ENCODE measurements around the gene METAP1D. TPM values are rescaled to one million over a fixed set of nuclear protein-coding genes. Genes with fewer than 3 reads are reported as not detected.
"Not testable (repeated sequence)": the region's sequence is repeated elsewhere in the genome, so short reads cannot be mapped to it uniquely, and the experiment has no call there.

Gene METAP1D
- total RNA-seq, 1 experiment from 2014 or later = 6.8 TPM

GRCh38 chr2:172048508-172049503 lies 49.1 kb downstream of the METAP1D start:
- DNase-seq (ENCODE audit: low read depth) = no peak

- DNase-seq (ENCODE audit: low read depth) = no peak
Observed at GRCh38 chr2:172049567-172050120, 49.9 kb downstream of the METAP1D start.

GRCh38 chr2:172050479-172051125 lies 50.8 kb downstream of the METAP1D start:
- DNase-seq (ENCODE audit: low read depth) = no peak

- DNase-seq (ENCODE audit: low read depth) = peak; percentile 16
Observed at GRCh38 chr2:172052000-172052983, 52.5 kb downstream of the METAP1D start.

GRCh38 chr2:172053486-172053885 lies 53.7 kb downstream of the METAP1D start:
- DNase-seq (ENCODE audit: low read depth) = no peak

GRCh38 chr2:172056293-172056692 lies 56.5 kb downstream of the METAP1D start:
- DNase-seq (ENCODE audit: low read depth) = no peak

GRCh38 chr2:172058660-172059059 lies 58.9 kb downstream of the METAP1D start:
- DNase-seq (ENCODE audit: low read depth) = no peak

GRCh38 chr2:172060118-172060517 lies 60.4 kb downstream of the METAP1D start:
- not testable (repeated sequence) for DNase-seq (ENCODE audit: low read depth)

GRCh38 chr2:172062402-172063004 lies 62.8 kb downstream of the METAP1D start:
- DNase-seq (ENCODE audit: low read depth) = no peak

- no peak for DNase-seq (ENCODE audit: low read depth)
Observed at GRCh38 chr2:172063446-172063845, 63.7 kb downstream of the METAP1D start.

GRCh38 chr2:172065111-172065510 lies 65.4 kb downstream of the METAP1D start:
- no peak for DNase-seq (ENCODE audit: low read depth)

GRCh38 chr2:172066394-172066886 lies 66.7 kb downstream of the METAP1D start:
- no peak for DNase-seq (ENCODE audit: low read depth)

GRCh38 chr2:172067905-172068304 lies 68.2 kb downstream of the METAP1D start:
- DNase-seq (ENCODE audit: low read depth) = not testable (repeated sequence)

GRCh38 chr2:172070936-172071335 lies 71.2 kb downstream of the METAP1D start:
- no peak for DNase-seq (ENCODE audit: low read depth)

GRCh38 chr2:172072303-172072702 lies 72.5 kb downstream of the METAP1D start:
- no peak for DNase-seq (ENCODE audit: low read depth)

GRCh38 chr2:172072706-172073105 lies 73.0 kb downstream of the METAP1D start:
- DNase-seq (ENCODE audit: low read depth) = no peak

GRCh38 chr2:172073518-172073917 lies 73.8 kb downstream of the METAP1D start:
- DNase-seq (ENCODE audit: low read depth) = no peak

- DNase-seq (ENCODE audit: low read depth) = no peak
Observed at GRCh38 chr2:172074254-172074653, 74.5 kb downstream of the METAP1D start.

- no peak for DNase-seq (ENCODE audit: low read depth)
Observed at GRCh38 chr2:172079416-172079815, 79.7 kb downstream of the METAP1D start.

GRCh38 chr2:172079838-172080640 lies 80.3 kb downstream of the METAP1D start:
- peak; percentile 11 for DNase-seq (ENCODE audit: low read depth)
